GM18505 (cell line): ENCODE results near the gene ZNF683.
"Not testable (repeated sequence)": the region's sequence is repeated elsewhere in the genome, so short reads cannot be mapped to it uniquely, and the experiment has no call there.

Experiments
- ATAC-seq: cut with Tn5 transposase; IDR thresholded peaks from one replicate; pipeline ENCODE4 v1.9.1; 2021; ENCODE audit not compliant: unreplicated experiment
- POLR2A ChIP-seq: IDR thresholded peaks from 4 replicates; pipeline ENCODE4 v1.6.1; 2011; ENCODE audit warnings: borderline replicate concordance; ENCODE audit not compliant: insufficient read depth, insufficient read length; ENCODE audit errors: extremely low read depth

Gene ZNF683

GRCh38 chr1:26372611-26373010, at the start of gene ZNF683:
ZNF683 (minus strand) TSS chr1:26372750; CDS start chr1:26368571, 4,179 bp downstream.
- not testable (repeated sequence) for ATAC-seq

DNA sequence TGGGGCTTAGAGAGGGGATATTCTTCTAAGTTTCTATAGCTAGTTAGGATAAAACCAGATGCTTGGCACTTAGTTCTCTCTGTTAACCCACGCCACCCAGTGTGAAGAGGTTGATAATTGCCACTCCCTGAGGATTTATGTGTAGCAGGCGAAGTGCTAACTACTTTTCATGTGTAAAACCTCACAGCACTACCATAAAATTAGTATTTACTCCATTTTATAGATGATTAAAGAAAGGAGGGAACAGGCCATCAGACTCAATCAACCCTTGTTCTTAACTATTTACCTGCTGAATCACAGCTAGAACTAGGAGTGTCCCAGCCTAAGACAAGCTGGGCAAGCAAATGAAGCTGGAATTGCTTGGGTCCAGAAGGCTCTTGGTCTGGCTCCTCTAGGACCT, 46.9 kb upstream of the ZNF683 start:
- ATAC-seq = no peak
- TF ChIP-seq POLR2A = no peak

DNA sequence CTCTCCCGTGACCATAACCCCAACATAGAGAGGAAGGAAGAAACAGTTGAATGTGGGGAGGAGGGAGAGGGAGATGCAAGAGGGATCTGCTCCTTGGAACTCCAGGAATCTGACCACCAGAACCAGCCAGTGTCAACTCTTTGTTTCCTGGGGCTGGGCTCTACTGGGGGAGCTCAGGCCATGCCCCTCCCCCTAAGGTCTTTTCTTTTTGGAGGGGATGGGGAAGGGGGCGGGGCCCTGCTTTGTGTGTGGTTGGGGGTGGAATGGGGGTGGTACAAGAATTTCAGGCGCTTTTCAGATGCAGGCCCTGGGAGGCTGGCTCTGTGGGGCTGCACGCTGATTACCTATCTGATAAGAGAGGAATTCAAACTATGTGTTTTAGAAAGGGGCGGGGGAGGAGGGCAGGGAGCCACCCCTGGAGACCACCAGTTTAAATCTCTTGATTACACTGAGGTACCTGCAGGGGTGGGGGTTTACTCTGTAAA, 46.4 kb upstream of the ZNF683 start:
- TF ChIP-seq POLR2A = no peak
- ATAC-seq = no peak

- ATAC-seq = no peak
- TF ChIP-seq POLR2A = no peak
Measured at GRCh38 chr1:26417111-26417759, 44.7 kb upstream of the ZNF683 start.

GRCh38 chr1:26413031-26413430, 40.5 kb upstream of the ZNF683 start:
- TF ChIP-seq POLR2A = no peak
- no peak for ATAC-seq

DNA sequence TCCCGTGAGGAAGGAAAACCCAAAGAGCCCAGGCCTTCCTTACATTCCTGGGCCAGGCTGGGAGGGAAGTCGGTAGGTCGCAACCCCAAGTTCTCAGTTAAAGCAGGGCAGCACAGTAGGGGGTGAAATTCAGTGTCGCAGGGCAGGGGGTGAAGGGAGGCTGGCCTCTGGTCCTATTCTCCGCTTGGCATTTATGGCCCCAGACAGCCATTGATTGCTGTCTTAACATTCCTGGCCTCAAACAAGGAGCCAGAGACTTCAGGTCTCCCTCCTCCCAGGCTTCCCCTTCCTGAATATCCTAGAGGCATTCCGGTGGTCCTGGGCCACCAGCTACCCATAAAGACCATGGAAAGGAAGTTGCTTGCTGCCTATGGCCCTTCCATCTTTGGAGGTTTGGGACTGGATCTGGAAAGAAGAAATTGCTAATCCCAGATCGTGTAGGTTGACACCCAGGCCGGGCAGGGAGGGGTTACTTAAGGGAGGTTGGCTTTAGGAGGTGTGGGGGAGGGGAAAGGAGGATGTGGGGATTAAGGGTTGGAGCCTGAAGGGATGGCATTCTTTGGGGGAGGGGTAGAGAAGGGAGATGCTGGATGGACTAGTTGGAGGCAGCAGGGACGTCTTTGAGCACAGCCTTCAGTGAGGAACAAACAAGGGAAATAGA, 39.8 kb upstream of the ZNF683 start:
- TF ChIP-seq POLR2A = no peak
- ATAC-seq = no peak

DNA sequence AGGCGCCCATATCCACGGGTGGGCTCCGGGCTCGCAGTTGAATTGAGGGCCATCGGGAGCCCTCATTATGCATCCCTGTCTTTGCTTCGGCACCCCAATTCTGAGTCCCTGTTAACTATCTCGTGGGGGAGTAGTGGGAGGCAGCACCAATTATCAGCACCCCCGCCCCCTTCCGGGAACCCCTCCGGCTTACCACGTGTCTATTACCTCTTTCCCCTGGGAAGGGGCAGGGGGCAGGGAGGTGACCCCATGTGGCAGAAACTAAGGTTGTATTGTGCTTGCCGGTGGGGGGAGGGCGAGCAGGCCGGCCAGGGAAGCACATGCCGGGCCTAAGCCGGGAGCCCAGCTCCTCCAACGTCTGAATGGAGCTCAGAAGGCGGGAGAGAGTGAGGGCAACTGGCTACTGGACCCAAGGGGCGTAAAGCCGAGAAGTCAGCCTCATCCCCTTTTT, 39.1 kb upstream of the ZNF683 start:
- ATAC-seq = no peak
- no peak for TF ChIP-seq POLR2A

GRCh38 chr1:26410706-26411623, 38.4 kb upstream of the ZNF683 start, which contains the start of gene LIN28A:
LIN28A (plus strand) TSS chr1:26410817; CDS start chr1:26410892, 75 bp downstream.
- ATAC-seq = no peak
- TF ChIP-seq POLR2A = no peak

DNA sequence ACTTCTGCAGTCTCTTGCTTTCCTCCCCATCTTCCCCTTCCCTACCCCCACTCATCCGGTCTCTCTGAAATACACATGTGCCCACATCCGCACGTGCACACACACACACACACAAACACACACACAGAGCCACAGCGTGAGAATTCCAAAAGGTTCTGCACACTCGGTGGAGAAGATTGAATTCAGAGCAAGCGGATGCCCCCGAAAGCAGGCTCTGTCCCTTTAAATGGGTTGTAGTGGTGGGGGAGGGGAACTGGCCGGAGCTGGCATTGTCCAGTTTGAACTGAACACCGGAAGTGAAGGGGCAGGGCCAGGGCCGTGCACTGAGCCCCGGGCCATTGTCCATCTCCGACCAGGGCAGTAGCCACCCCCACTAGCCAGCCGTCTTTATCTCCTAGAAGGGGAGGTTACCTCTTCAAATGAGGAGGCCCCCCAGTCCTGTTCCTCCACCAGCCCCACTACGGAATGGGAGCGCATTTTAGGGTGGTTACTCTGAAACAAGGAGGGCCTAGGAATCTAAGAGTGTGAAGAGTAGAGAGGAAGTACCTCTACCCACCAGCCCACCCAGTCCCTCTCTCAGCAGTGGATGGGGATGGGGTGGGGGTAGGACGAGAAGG, 36.7 kb upstream of the ZNF683 start:
- no peak for TF ChIP-seq POLR2A
- no peak for ATAC-seq

- no peak for ATAC-seq
- TF ChIP-seq POLR2A = no peak
Measured at GRCh38 chr1:26408604-26409003, 36.1 kb upstream of the ZNF683 start.

- TF ChIP-seq POLR2A = no peak
- ATAC-seq = no peak
Measured at GRCh38 chr1:26405281-26405915, 32.8 kb upstream of the ZNF683 start.

- no peak for ATAC-seq
- TF ChIP-seq POLR2A = no peak
Measured at GRCh38 chr1:26404641-26405040, 32.1 kb upstream of the ZNF683 start.
